Endothelial cell of umbilical vein (primary cell): Measurements from ENCODE around the gene UQCRHL. TPM values are rescaled to one million over a fixed set of nuclear protein-coding genes. Genes with fewer than 3 reads are reported as not detected.

Experiments used
- BruUV-seq: library from RNA; stranded (reverse); fragments of 400-500 nt; replicated peaks from 2 replicates; lab custom pipeline; 2021; lab: Mats Ljungman, UMichigan
- CTCF ChIA-PET: fragments of 300-600, 350-600 bp; sonication (Branson Sonifier 250); formaldehyde crosslinking; loops from one replicate; lab custom pipeline; 2021; ENCODE audit warnings: antibody characterized with exemption, inconsistent platforms; lab: Charles Lee
- POLR2A ChIA-PET: fragments of 300-600, 350-600 bp; sonication (Branson Sonifier 250); formaldehyde crosslinking; loops from one replicate; lab custom pipeline; 2021; ENCODE audit warnings: antibody characterized with exemption, inconsistent platforms; lab: Charles Lee
- DNase-seq: peaks from one replicate; pipeline ENCODE4 v3.0.0-alpha.2; 2011; ENCODE audit warnings: low read depth, low spot score
- FAIRE-seq: peaks from 2 replicates; lab custom pipeline; 2011; peaks lifted over from hg19 to GRCh38; lab: Jason Lieb, UNC
- H2AFZ ChIP-seq: 2 replicates; pipeline ENCODE4 v1.6.0; 2012; ENCODE audit warnings: low read depth, low read length, control low read depth, inconsistent platforms
- H3K27ac ChIP-seq: 2 replicates; pipeline ENCODE4 v1.5.1; 2011; ENCODE audit warnings: low read depth, mild to moderate bottlenecking, control low read depth, low read length, moderate library complexity; ENCODE audit not compliant: insufficient read depth
- H3K27me3 ChIP-seq, 2 experiments: 2 replicates each; pipeline versions ENCODE4 v1.6.0 to v1.6.1; 2011; ENCODE audit warnings: low read length in 2 of 2, mixed read lengths in 1 of 2; ENCODE audit not compliant: control insufficient read depth in 2 of 2, insufficient read depth in 2 of 2
- H3K36me3 ChIP-seq, 2 experiments: 2 replicates in 1 of 2; 3 replicates in 1 of 2; pipeline ENCODE4 v1.5.1; 2011; ENCODE audit warnings: low read length in 2 of 2, mild to moderate bottlenecking in 1 of 2, moderate library complexity in 1 of 2; ENCODE audit not compliant: control insufficient read depth in 2 of 2, insufficient read depth in 2 of 2; ENCODE audit errors: extremely low read depth in 1 of 2
- H3K4me1 ChIP-seq: 3 replicates; pipeline ENCODE4 v1.5.1; 2011; ENCODE audit warnings: mild to moderate bottlenecking, low read length; ENCODE audit not compliant: control insufficient read depth, insufficient read depth; ENCODE audit errors: extremely low read depth
- H3K4me2 ChIP-seq: 2 replicates; pipeline ENCODE4 v1.6.1; 2011; ENCODE audit warnings: low read length, control low read depth, mixed read lengths; ENCODE audit not compliant: insufficient read depth
- H3K4me3 ChIP-seq, 3 experiments: fragments of 200-600 bp in 1 of 3; sonication (generic), shearing (Covaris generic) in 1 of 3; replicated peaks in 1 of 3; 2 replicates each; pipeline ENCODE4 v1.5.1; 2011 to 2016; ENCODE audit warnings: control low read depth in 3 of 3, low read length in 3 of 3, mild to moderate bottlenecking in 2 of 3, inconsistent platforms in 1 of 3, low read depth in 1 of 3, moderate library complexity in 1 of 3; ENCODE audit not compliant: insufficient read depth in 1 of 3
- H3K79me2 ChIP-seq: 2 replicates; pipeline ENCODE4 v1.6.0; 2012; ENCODE audit warnings: low read length, inconsistent platforms; ENCODE audit not compliant: control insufficient read depth, insufficient read depth
- H3K9ac ChIP-seq: replicated peaks from 2 replicates; pipeline ENCODE3; 2011; ENCODE audit warnings: low read length, control low read depth; ENCODE audit not compliant: insufficient read depth; ENCODE audit errors: extremely low read depth
- H3K9me1 ChIP-seq: replicated peaks from 3 replicates; pipeline ENCODE4 v1.6.0; 2011; ENCODE audit warnings: mild to moderate bottlenecking, low read length; ENCODE audit not compliant: control insufficient read depth, insufficient read depth; ENCODE audit errors: extremely low read depth
- H3K9me3 ChIP-seq: replicated peaks from 2 replicates; pipeline ENCODE4 v1.5.1; 2012; ENCODE audit warnings: low read length, inconsistent platforms; ENCODE audit not compliant: control insufficient read depth, insufficient read depth
- H4K20me1 ChIP-seq: replicated peaks from 2 replicates; pipeline ENCODE3; 2011; ENCODE audit warnings: mild to moderate bottlenecking, low read length; ENCODE audit not compliant: control insufficient read depth, insufficient read depth; ENCODE audit errors: extremely low read depth
- EZH2 ChIP-seq: IDR thresholded peaks from 2 replicates; pipeline ENCODE4 v1.6.1; 2012; ENCODE audit warnings: borderline replicate concordance, low read depth, mild to moderate bottlenecking, moderate library complexity, low read length, inconsistent platforms; ENCODE audit not compliant: severe bottlenecking
- FOS ChIP-seq: IDR thresholded peaks from 2 replicates; pipeline ENCODE4 v1.6.1; 2011; ENCODE audit warnings: mild to moderate bottlenecking, low read length, moderate library complexity, borderline replicate concordance; ENCODE audit not compliant: insufficient read depth
- GATA2 ChIP-seq: IDR thresholded peaks from 2 replicates; pipeline ENCODE4 v1.7.0; 2011; ENCODE audit warnings: low read depth, mild to moderate bottlenecking, moderate library complexity, mixed read lengths, low read length; ENCODE audit not compliant: insufficient read length, insufficient read depth
- JUN ChIP-seq: IDR thresholded peaks from 2 replicates; pipeline ENCODE4 v1.6.1; 2011; ENCODE audit warnings: borderline replicate concordance, low read depth; ENCODE audit not compliant: insufficient read length, insufficient read depth
- MYC ChIP-seq: IDR thresholded peaks from one replicate; pipeline ENCODE4 v1.6.1; 2011; ENCODE audit warnings: mild to moderate bottlenecking, low read depth, low read length
- POLR2A ChIP-seq: IDR thresholded peaks from 2 replicates; pipeline ENCODE4 v1.6.1; 2012; ENCODE audit warnings: low read depth, mild to moderate bottlenecking, control low read depth, low read length
- POLR2AphosphoS5 ChIP-seq: IDR thresholded peaks from 2 replicates; pipeline ENCODE4 v1.6.1; 2012; ENCODE audit warnings: low read depth, mild to moderate bottlenecking, control low read depth, low read length, moderate library complexity; ENCODE audit not compliant: insufficient read depth
- dilution Hi-C: fragments of 300-500 bp; cut with MboI; formaldehyde crosslinking; loops from one replicate; pipeline ENCODE4 v1.15.0; 2019; ENCODE audit warnings: low sequenced_read_pairs; ENCODE audit not compliant: extremely low pct_ligation_motif_present
- intact Hi-C: fragments of 100-400 bp; cut with micrococcal nuclease; formaldehyde crosslinking; loops from one replicate; pipeline ENCODE4 v1.10.0; 2022
- polyA plus RNA-seq, 4 experiments: library from polyadenylated mRNA; depleted of rRNA in 3 of 4; stranded (reverse) in 3 of 4; unstranded in 1 of 4; fragments of >200 nt; gene quantifications; 2 replicates each; pipeline versions ENCODE4 v1.2.1 to v1.2.3, GENCODE V29; 2011 to 2012; ENCODE audit warnings: missing spikeins in 1 of 4
- total RNA-seq: library from RNA; stranded (reverse); gene quantifications from 2 replicates; pipeline ENCODE4 v1.2.3, GENCODE V29; 2021
- TF ChIP-seq, protein P1 (sequence below), 2 donors: IDR thresholded peaks; 1 replicate in 1 of 2; 2 replicates in 1 of 2; pipeline ENCODE4 v1.5.1; 2011; ENCODE audit warnings: low read length in 2 of 2, mild to moderate bottlenecking in 2 of 2, moderate library complexity in 2 of 2, control low read depth in 1 of 2, inconsistent platforms in 1 of 2, low read depth in 1 of 2; ENCODE audit not compliant: insufficient read depth in 1 of 2; ENCODE audit errors: extremely low read depth in 1 of 2
- TF ChIP-seq, protein P2 (sequence below): IDR thresholded peaks from 2 replicates; pipeline ENCODE4 v1.6.1; 2011; ENCODE audit not compliant: insufficient read depth, insufficient read length

The UQCRHL gene
- total and polyA plus RNA-seq, 2 donors (not counting 3 experiments of a cell fraction or from before 2014, with no cell fraction given) = 0.92 to 1.4 TPM

DNA sequence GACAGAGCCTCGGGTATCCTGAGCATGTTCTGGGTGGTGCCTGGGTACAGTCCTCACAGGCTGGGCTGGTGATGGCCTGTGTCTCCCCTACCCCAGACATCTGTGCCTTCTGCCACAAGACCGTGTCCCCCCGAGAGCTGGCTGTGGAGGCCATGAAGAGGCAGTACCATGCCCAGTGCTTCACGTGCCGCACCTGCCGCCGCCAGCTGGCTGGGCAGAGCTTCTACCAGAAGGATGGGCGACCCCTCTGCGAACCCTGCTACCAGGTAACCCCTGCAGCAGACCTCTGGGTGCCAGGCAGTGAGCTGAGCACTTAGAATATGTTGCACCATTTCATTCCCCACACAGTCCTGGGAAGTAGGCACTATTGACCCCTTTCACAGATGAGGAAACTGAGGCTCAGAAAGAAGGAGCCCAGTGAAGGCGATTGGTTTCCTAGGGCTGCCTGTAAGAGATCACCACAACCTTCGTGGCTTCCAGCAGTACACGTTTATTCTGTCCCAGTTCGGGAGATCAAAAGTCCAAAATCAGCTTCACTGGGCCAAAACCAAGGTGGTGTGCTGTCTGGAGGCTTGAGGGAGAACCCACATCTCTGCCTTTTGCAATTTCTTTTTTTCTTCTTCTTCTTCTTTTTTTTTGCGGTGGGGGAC lies 37.0 kb downstream of the UQCRHL start:
- DNase-seq (no peak), FAIRE-seq (no peak)
- TF ChIP-seq GATA2 = no peak
- no peak for TF ChIP-seq EZH2
- TF ChIP-seq, protein P1, sequence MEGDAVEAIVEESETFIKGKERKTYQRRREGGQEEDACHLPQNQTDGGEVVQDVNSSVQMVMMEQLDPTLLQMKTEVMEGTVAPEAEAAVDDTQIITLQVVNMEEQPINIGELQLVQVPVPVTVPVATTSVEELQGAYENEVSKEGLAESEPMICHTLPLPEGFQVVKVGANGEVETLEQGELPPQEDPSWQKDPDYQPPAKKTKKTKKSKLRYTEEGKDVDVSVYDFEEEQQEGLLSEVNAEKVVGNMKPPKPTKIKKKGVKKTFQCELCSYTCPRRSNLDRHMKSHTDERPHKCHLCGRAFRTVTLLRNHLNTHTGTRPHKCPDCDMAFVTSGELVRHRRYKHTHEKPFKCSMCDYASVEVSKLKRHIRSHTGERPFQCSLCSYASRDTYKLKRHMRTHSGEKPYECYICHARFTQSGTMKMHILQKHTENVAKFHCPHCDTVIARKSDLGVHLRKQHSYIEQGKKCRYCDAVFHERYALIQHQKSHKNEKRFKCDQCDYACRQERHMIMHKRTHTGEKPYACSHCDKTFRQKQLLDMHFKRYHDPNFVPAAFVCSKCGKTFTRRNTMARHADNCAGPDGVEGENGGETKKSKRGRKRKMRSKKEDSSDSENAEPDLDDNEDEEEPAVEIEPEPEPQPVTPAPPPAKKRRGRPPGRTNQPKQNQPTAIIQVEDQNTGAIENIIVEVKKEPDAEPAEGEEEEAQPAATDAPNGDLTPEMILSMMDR (IDR thresholded peaks at IDR 0.05; ENCODE audit: extremely low read depth in 1 of 2, insufficient read depth in 1 of 2, low read depth in 1 of 2, low read length in 2 of 2) = no peak
- TF ChIP-seq, protein P2, sequence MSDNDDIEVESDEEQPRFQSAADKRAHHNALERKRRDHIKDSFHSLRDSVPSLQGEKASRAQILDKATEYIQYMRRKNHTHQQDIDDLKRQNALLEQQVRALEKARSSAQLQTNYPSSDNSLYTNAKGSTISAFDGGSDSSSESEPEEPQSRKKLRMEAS = no peak
- TF ChIP-seq FOS = no peak
- no peak for TF ChIP-seq POLR2A
- TF ChIP-seq POLR2AphosphoS5 = no peak
- no peak for TF ChIP-seq JUN
- TF ChIP-seq MYC = no peak
- dilution Hi-C loops = no loop called here
- Histone ChIP-seq H2AFZ (no peak overlapping the region), H3K9me1 (no peaks in the 10 kb centered on the region), H3K9me3 (no peaks in the 10 kb centered on the region), H3K27me3 (no peaks in the 10 kb centered on the region), H3K79me2 (peaks cover 58% of the 10 kb centered on the region), H3K4me1 (peaks cover 6% of the 10 kb centered on the region), H3K27ac (no peak overlapping the region), H3K36me3 (peaks cover 43 to 58% of the 10 kb centered on the region in 2 experiments), H3K4me2 (no peak overlapping the region), H3K4me3 (no peak overlapping the region), H3K9ac (no peak overlapping the region), H4K20me1 (peaks cover 3% of the 10 kb centered on the region)
- intact Hi-C loops = no loop called here
- CTCF ChIA-PET = interaction anchor here (0.8 kb wide), 1 partner anchor 22 kb away, joined by 3 read pairs; no protein-coding TSS in a partner anchor
- no TSS peak for BruUV-seq
- POLR2A ChIA-PET = interaction anchor here (1.3 kb wide), 1 partner anchor 10 kb away, joined by 3 read pairs; no protein-coding TSS in a partner anchor
